ENCODE measurements around the gene EFR3B. TPM values are rescaled to one million over a fixed set of nuclear protein-coding genes. Genes with fewer than 3 reads are reported as not detected.
"Not testable (repeated sequence)": the region's sequence is repeated elsewhere in the genome, so short reads cannot be mapped to it uniquely, and the experiment has no call there.

EFR3B gene
- total RNA-seq, 1 donor from 2014 or later: 1.5 TPM

- DNase-seq (ENCODE audit: extremely low read depth, low read depth, low spot score): no peak
Observed at GRCh38 chr2:25103287-25103871, 61.5 kb downstream of the EFR3B start.

- DNase-seq (ENCODE audit: extremely low read depth, low read depth, low spot score): no peak
Observed at GRCh38 chr2:25104736-25105135, 62.9 kb downstream of the EFR3B start.

- no peak for DNase-seq (ENCODE audit: extremely low read depth, low read depth, low spot score)
Observed at GRCh38 chr2:25105336-25106085, 63.6 kb downstream of the EFR3B start.

DNA sequence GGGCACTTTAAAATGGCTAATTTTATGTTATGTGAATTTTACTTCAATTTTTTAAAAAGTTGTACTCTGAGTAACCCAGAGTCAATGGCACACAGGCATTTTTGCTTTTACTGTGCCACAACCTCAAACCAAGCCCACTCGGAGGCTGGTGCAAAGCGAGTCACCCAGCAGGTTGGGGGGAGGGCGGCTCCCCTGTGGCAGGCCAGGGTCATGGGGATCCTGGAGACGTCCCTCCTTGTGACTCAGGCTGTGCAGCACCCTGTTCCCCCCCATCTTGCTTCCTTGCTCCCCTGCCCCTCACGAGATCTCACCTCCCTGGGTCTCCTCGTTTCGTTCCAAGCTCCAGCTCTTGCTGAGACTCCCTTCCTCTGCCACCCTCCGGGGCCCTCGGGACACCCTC, 67.9 kb downstream of the EFR3B start:
- no peak for DNase-seq (ENCODE audit: extremely low read depth, low read depth, low spot score)

DNA sequence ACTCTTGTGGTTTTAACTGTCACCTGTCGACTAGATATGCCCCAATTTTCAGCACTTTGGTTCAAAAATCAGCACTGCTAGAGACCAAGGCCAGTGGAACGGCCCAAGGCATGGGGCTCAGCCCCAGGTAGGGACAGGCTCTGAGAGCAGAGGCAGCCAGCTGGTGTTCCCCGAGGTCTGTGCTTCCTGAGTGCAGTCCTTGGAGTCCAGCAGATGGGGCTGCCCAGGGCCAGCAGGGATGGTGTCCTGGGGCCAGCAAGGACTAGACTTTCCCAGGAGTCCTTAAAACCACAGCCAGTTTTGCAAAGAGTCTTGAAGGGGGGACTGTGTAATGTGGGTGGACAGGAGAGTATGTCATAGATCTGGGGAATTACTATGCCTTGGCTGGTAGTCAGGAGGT, 70.2 kb downstream of the EFR3B start:
- DNase-seq (ENCODE audit: extremely low read depth, low read depth, low spot score): no peak

- DNase-seq (ENCODE audit: extremely low read depth, low read depth, low spot score): no peak
Observed at GRCh38 chr2:25115249-25115883, 73.5 kb downstream of the EFR3B start.

GRCh38 chr2:25115902-25116301, 74.0 kb downstream of the EFR3B start:
- DNase-seq (ENCODE audit: extremely low read depth, low read depth, low spot score): no peak

DNA sequence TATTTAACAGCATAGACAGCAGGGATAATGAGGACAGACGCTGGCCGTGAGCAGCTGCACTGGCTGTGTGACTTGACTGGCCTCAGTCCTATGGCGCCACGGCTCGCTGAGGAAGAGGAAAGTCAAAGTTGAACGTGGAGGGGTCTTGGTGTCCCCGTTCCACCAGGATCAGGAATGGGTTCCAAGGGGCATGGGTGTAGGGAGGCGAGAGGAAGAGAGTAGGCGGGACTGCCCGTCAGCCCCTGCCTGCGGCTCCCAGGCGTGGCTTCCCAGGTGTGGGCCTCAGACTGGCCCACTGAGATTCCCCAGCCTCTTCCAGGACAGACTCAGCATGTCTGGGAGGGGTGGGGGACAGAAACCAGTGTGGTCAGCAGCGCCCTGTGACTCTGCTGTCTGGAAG, 75.1 kb downstream of the EFR3B start:
- DNase-seq (ENCODE audit: extremely low read depth, low read depth, low spot score): no peak

GRCh38 chr2:25119263-25119662, 77.4 kb downstream of the EFR3B start:
- no peak for DNase-seq (ENCODE audit: extremely low read depth, low read depth, low spot score)

- DNase-seq (ENCODE audit: extremely low read depth, low read depth, low spot score): no peak
Observed at GRCh38 chr2:25122367-25122766, 80.5 kb downstream of the EFR3B start.

DNA sequence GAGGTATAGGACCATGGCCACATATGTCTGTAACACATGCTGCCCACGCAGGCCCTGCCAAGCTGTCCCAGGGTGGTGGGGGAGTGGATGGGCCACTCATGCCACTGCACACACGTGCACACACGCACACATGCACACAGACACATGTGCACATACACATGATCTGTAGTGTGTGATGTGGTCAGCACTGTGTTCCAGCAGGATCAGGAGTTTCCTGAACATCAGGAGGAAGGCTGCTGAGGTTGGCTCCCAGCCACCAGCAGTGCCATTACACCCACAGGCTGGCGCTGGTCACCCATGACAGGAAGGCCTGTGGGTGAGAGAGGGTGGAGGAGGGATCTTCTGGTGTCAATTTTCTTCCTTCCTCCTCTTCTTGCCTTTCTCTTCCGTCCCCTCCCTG, 81.8 kb downstream of the EFR3B start:
- DNase-seq (ENCODE audit: extremely low read depth, low read depth, low spot score): no peak

GRCh38 chr2:25125189-25125588, 83.3 kb downstream of the EFR3B start:
- no peak for DNase-seq (ENCODE audit: extremely low read depth, low read depth, low spot score)

DNA sequence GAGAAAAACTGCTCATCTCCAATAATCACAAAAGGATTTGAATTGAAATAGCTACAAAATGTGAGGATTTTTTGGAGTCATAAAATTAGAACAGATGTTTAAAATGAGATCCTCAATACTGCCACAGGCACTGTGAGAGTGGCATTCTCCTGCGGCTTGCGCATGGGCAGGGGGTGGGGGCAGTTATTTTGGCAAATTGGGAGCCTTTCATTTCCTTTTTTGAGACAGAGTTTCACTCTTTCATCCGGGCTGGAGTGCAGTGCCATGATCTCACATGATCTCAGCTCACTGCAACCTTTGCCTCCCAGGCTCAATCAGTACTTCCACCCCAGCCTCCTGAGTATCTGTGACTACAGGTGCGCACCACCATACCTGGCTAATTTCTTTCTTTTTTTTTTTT, 84.1 kb downstream of the EFR3B start:
- DNase-seq (ENCODE audit: extremely low read depth, low read depth, low spot score): no peak

DNA sequence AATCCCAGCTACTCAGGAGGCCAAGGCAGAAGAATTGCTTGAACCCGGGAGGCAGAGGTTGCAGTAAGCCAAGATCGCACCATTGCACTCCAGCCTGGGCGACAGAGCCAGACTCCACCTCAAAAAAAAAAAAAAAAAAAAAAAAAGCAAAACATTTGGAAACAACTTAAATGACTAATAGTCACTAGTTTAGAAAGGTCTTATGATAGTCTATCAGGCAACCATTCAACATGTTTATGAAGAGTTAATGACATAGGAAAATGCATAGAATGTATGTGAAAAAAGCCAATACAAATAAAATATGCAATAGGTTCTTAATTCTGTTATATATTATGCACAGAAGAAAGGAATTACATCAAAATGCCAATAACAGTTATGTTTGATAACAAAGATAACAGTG, 85.2 kb downstream of the EFR3B start:
- not testable (repeated sequence) for DNase-seq (ENCODE audit: extremely low read depth, low read depth, low spot score)

GRCh38 chr2:25127646-25128045, 85.8 kb downstream of the EFR3B start:
- DNase-seq (ENCODE audit: extremely low read depth, low read depth, low spot score): no peak

DNA sequence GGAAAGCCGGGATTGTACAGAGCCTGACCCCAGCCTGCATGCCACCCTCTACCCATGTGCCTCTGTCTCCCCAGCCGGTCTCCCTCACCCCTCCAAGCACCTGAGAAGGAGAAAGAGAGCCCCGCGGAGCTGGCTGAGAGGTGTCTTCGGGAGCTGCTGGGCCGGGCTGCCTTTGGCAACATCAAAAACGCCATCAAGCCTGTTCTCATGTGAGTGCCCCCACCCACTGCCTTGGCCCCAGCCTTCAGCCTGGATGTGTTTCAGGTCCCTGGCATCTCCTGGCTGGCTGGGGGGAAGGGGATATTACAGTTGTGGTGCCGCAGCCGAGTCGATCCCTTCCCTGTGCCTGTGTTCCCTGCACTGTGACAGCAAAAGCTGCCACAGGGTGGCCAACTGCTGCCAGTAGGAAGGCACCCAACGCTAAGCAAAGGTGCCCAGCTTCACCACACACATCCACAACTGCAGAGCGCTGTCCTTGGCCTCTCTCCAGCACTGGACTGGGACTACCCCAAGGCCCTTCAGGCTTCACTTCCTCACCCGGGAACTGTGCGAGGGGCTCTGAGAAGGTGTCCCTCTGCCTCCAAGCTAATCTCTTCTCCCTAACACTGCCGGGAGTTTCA, 88.1 kb downstream of the EFR3B start:
- DNase-seq (ENCODE audit: extremely low read depth, low read depth, low spot score): no peak

DNA sequence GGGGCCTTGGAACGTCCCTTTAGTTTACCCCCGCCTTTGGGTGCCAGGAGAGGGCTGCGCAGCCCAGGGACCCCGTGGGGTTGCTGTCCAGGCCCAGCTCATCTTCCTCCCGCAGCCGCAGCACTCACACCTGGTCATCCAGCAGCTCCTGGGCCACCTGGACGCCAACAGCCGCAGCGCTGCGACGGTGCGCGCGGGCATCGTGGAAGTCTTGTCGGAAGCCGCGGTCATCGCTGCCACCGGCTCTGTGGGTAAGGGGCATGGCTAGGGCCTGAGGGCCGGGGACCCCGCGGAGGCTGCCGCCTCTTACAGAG, 89.3 kb downstream of the EFR3B start:
- no peak for DNase-seq (ENCODE audit: extremely low read depth, low read depth, low spot score)

- no peak for DNase-seq (ENCODE audit: extremely low read depth, low read depth, low spot score)
Observed at GRCh38 chr2:25131567-25132298, 89.9 kb downstream of the EFR3B start.

DNA sequence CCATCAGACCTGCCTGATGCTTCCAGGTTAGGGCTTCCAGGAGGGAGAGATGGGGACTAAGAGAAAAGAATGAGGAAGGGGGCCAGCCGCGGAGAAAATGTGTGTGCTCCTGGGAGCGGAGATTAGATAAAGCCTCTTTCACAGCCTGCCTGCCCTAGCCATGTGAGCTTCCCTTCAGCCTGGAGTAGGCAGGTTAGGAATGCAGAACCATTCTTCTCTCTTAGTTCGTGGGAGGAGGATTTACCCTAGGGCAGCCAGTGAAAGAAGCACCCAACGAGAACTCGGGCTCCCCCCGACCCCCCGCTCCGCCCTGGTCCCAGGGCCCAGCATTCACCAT, 90.4 kb downstream of the EFR3B start:
- no peak for DNase-seq (ENCODE audit: extremely low read depth, low read depth, low spot score)

- DNase-seq (ENCODE audit: extremely low read depth, low read depth, low spot score): no peak
Observed at GRCh38 chr2:25132693-25133092, 90.8 kb downstream of the EFR3B start.

- not testable (repeated sequence) for DNase-seq (ENCODE audit: extremely low read depth, low read depth, low spot score)
Observed at GRCh38 chr2:25140535-25140934, 98.7 kb downstream of the EFR3B start.

Data from glomerular endothelial cell (primary cell).